Measurements from ENCODE around the gene CYLC1.

The CYLC1 gene

GRCh38 chrX:83860846-83861245 is at the start of gene CYLC1:
TSS of gene CYLC1 (plus strand) at chrX:83861146. CDS start at chrX:83861183, 37 bp downstream.
- H3K9ac ChIP-seq (ENCODE audit: low read depth, low read length) = no peak within 1 kb of the TSS
- H3K4me1 ChIP-seq (ENCODE audit: insufficient read depth, low read length) = no peaks in the 10 kb centered on the region
- no peaks in the 10 kb centered on the region for H3K36me3 ChIP-seq (ENCODE audit: insufficient read depth, low read length)
- no peaks in the 10 kb centered on the region for H3K9me3 ChIP-seq (ENCODE audit: control insufficient read depth, insufficient read depth, low read length)

GRCh38 chrX:83819304-83819703 is 41.6 kb upstream of the CYLC1 start:
- Histone ChIP-seq H3K4me1 (ENCODE audit: insufficient read depth, low read length) (no peaks in the 10 kb centered on the region), H3K9me3 (ENCODE audit: control insufficient read depth, insufficient read depth, low read length) (no peaks in the 10 kb centered on the region), H3K36me3 (ENCODE audit: insufficient read depth, low read length) (no peaks in the 10 kb centered on the region), H3K9ac (ENCODE audit: low read depth, low read length) (no peak overlapping the region)

GRCh38 chrX:83829874-83830273 is 31.1 kb upstream of the CYLC1 start:
- no peaks in the 10 kb centered on the region for H3K4me1 ChIP-seq (ENCODE audit: insufficient read depth, low read length)
- H3K9ac ChIP-seq (ENCODE audit: low read depth, low read length) = no peak overlapping the region
- H3K9me3 ChIP-seq (ENCODE audit: control insufficient read depth, insufficient read depth, low read length) = no peaks in the 10 kb centered on the region
- H3K36me3 ChIP-seq (ENCODE audit: insufficient read depth, low read length) = no peaks in the 10 kb centered on the region

GRCh38 chrX:83845397-83845796 is 15.5 kb upstream of the CYLC1 start:
- Histone ChIP-seq H3K36me3 (ENCODE audit: insufficient read depth, low read length) (no peaks in the 10 kb centered on the region), H3K9ac (ENCODE audit: low read depth, low read length) (no peak overlapping the region), H3K9me3 (ENCODE audit: control insufficient read depth, insufficient read depth, low read length) (no peaks in the 10 kb centered on the region), H3K4me1 (ENCODE audit: insufficient read depth, low read length) (no peaks in the 10 kb centered on the region)

DNA sequence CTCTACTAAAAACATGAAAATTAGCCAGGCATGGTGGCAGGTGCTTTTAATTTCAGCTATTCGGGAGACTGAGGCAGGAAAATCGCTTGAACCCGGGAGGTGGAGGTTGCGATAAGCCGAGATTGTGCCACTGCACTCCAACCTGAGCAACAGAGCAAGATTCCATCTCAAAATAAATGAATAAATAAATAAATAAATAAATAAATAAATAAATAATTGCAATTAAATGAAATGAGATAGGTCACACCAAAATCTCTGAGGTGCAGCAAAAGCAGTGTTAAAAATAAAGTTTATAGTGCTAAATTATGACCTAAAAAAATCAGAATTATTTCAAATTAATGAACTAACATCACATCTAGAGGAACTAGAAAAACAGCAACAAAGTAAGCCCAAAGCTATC is 13.6 kb upstream of the CYLC1 start:
- Histone ChIP-seq H3K4me1 (ENCODE audit: insufficient read depth, low read length) (no peaks in the 10 kb centered on the region), H3K9ac (ENCODE audit: low read depth, low read length) (no peak overlapping the region), H3K9me3 (ENCODE audit: control insufficient read depth, insufficient read depth, low read length) (no peaks in the 10 kb centered on the region), H3K36me3 (ENCODE audit: insufficient read depth, low read length) (no peaks in the 10 kb centered on the region)

- no peaks in the 10 kb centered on the region for H3K36me3 ChIP-seq (ENCODE audit: insufficient read depth, low read length)
- no peak overlapping the region for H3K9ac ChIP-seq (ENCODE audit: low read depth, low read length)
- peaks cover 4% of the 10 kb centered on the region; the same call in 1 of the 2 replicates for H3K4me1 ChIP-seq (ENCODE audit: insufficient read depth, low read length)
- no peaks in the 10 kb centered on the region for H3K9me3 ChIP-seq (ENCODE audit: control insufficient read depth, insufficient read depth, low read length)
Measured at GRCh38 chrX:83888585-83888984, 27.6 kb downstream of the CYLC1 start.

- H3K4me1 ChIP-seq (ENCODE audit: insufficient read depth, low read length) = no peaks in the 10 kb centered on the region
- H3K36me3 ChIP-seq (ENCODE audit: insufficient read depth, low read length) = no peaks in the 10 kb centered on the region
- no peaks in the 10 kb centered on the region for H3K9me3 ChIP-seq (ENCODE audit: control insufficient read depth, insufficient read depth, low read length)
- no peak overlapping the region for H3K9ac ChIP-seq (ENCODE audit: low read depth, low read length)
Measured at GRCh38 chrX:83892433-83892832, 31.5 kb downstream of the CYLC1 start.

DNA sequence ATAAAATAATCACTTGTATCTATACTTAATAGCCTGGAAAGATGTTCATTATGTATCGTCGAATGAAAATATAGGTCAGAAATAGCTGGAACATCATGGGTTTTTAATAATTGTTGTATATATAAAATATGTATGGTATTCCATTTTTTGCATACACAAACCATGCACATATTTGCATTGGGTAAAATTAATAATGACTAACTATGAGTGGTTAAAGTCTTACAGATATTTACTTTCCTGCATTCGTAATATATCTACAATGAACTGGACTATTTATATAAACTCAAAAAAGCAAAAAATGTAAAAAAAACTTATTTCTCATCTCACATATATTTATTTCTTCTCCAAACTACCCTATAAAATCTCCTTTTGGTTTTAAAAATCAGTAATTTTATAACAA is 46.0 kb downstream of the CYLC1 start:
- Histone ChIP-seq H3K9me3 (ENCODE audit: control insufficient read depth, insufficient read depth, low read length) (no peaks in the 10 kb centered on the region), H3K4me1 (ENCODE audit: insufficient read depth, low read length) (no peaks in the 10 kb centered on the region), H3K9ac (ENCODE audit: low read depth, low read length) (no peak overlapping the region), H3K36me3 (ENCODE audit: insufficient read depth, low read length) (no peaks in the 10 kb centered on the region)

- Histone ChIP-seq H3K9me3 (ENCODE audit: control insufficient read depth, insufficient read depth, low read length) (no peaks in the 10 kb centered on the region), H3K36me3 (ENCODE audit: insufficient read depth, low read length) (no peaks in the 10 kb centered on the region), H3K4me1 (ENCODE audit: insufficient read depth, low read length) (no peaks in the 10 kb centered on the region), H3K9ac (ENCODE audit: low read depth, low read length) (no peak overlapping the region)
Measured at GRCh38 chrX:83916525-83916924, 55.6 kb downstream of the CYLC1 start.

DNA sequence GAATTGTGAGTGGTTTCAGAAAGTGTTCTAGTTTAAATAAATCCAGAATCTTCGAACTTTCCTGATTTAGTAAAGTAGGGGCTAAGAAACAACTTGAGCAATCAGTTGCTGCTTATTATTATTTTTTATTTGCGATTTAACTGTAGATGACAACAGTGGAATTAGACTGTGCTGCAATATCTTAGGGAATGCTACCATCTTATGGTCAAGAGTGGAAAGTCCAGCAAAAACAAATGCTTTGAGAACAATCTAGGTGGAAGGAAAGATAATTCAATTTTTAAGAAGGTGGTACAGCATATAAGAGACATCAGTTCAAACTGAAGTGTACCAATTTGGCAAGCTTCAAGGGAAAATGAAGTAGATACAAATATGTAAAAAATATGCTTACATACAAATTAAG is 73.3 kb downstream of the CYLC1 start:
- no peaks in the 10 kb centered on the region for H3K36me3 ChIP-seq (ENCODE audit: insufficient read depth, low read length)
- no peak overlapping the region for H3K9ac ChIP-seq (ENCODE audit: low read depth, low read length)
- H3K9me3 ChIP-seq (ENCODE audit: control insufficient read depth, insufficient read depth, low read length) = no peaks in the 10 kb centered on the region
- no peaks in the 10 kb centered on the region for H3K4me1 ChIP-seq (ENCODE audit: insufficient read depth, low read length)

Data from ES-I3 (cell line).